GM19240 (cell line): Measurements from ENCODE around the gene RAB37.

ENCODE experiments used
- DNase-seq: peaks from one replicate; pipeline ENCODE4 v3.0.0; 2011; ENCODE audit warnings: low spot score; ENCODE audit not compliant: insufficient read length

Gene RAB37

GRCh38 chr17:74760404-74761105, 23.5 kb downstream of the RAB37 start:
- DNase-seq, result no peak

- DNase-seq, result no peak
Measured at GRCh38 chr17:74761419-74761818, 24.4 kb downstream of the RAB37 start.

GRCh38 chr17:74761931-74762330, 24.9 kb downstream of the RAB37 start:
- no peak for DNase-seq

DNA sequence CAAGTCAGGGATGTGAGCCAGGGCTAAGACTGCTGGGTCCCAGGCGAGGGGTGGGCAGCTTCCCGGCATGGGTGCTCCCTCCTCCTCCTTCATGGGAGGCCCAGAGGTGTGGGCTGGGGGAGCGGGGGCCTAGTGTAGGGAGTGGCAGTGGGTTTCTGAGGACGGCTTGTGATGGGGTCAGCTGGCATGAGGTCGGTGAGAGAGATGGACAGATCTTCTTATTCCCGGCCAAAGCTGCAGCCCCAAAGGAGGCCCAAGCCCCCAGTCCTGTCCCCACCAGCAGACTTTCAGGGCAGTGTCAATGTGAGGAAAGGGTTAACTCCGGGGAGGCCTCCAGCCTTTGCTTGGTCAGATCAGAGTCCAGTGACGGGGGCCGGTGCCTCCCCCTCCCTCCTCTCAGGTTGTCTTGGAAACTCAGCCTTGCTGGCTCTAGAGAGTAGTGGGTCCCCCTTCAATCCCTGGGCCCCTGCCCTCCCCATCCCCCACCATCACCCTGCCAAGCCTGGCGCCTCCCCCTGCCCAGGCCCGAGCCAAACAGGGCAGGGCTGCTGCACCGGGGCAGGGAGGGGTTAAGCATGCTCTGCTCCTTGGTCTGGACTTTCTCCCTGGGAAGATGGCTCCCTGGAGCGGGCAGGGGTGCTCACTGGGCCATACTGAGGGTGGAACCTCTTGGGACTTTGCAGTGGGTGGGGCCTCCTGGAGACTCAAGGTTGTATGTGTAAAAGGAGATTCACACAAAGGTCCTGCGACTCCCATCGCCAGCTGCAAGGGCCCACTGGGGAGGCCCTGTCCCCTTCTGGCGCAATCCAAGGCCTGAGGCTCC, 26.7 kb downstream of the RAB37 start:
- DNase-seq, result no peak

GRCh38 chr17:74764751-74765286, 27.8 kb downstream of the RAB37 start:
- DNase-seq, result no peak

- DNase-seq, result no peak
Measured at GRCh38 chr17:74766413-74766812, 29.4 kb downstream of the RAB37 start.

DNA sequence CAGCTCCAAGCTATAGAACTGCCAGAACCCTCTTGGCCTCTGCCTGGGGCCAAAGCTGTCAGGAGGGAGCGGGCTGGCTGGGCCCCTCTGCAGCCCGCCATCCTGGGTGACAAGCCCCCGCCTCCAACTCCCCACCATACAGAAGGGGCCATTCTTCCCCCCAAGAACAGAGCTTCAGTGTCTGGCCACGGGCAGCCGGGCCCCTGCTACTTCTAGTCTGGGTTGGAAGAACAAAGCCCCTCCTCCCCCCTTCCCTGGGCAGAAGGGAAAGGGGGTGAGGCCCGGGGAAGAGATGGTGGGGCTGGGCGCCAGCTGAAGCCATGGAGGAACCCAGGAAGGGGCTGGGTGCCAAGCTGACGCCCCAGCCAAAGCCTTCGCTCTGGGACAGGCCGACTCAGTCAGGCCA, 30.1 kb downstream of the RAB37 start:
- DNase-seq, result no peak

- no peak for DNase-seq
Measured at GRCh38 chr17:74768069-74768762, 31.2 kb downstream of the RAB37 start.

GRCh38 chr17:74768763-74769114, 31.7 kb downstream of the RAB37 start:
- no peak for DNase-seq

DNA sequence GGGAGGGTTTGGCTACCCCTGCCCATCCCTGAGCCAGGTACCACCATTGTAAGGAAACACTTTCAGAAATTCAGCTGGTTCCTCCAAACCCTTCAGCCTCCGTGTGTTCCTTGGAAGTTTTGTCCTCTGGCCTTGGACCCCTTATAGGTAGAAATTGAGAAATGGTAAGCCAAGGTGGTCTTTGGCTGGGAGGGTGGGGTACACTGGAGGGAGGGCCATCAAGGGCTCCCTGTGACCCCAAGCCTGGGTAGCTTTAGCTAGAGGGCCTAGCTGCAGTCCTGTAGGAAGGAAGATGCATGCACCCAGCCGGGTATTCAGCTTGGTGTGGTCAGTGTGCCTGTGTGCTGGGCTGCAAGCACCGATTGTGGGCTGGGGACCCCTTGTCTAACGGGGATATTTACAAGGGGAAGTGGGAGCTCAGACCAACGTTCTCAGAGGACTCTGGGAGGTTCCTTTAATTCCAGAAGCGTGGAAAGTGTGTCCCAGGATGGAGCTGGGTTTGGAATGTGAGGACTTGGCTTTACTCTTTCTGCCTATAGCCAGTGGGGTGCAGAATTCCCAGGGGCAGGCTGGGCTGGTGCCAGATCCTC, 32.3 kb downstream of the RAB37 start:
- no peak for DNase-seq

GRCh38 chr17:74769856-74770497, 32.9 kb downstream of the RAB37 start:
- DNase-seq, result no peak

- DNase-seq, result peak; percentile 68
Measured at GRCh38 chr17:74770498-74771318, 33.7 kb downstream of the RAB37 start.

DNA sequence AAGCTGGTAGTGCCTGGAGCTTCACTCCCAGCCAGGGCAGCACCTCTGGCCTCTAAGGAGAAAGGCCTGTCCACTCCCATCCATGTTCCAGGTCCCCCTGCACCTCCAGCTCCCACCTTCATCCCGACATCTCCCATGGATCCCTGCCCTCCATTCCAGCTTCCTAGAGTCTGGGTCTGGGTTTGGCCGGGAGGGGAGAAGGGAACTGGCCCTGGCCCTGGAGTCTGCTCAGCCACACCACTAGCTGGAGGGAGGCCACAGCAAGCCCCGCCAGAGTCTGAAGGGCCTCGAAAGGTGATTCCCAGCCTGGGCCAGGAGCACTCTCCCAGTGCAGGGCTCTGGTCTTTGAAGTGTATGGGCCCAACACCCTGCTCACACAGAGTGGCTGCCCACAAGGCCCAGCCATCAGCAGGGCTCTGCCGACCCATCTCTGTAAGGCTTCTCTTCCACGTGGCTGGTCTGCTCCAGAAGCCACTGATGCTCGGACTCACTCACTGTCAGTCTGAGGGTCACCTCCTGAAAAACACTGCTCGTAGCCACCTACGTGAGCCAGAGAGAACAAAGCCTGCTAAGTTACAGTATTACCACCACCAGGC, 34.4 kb downstream of the RAB37 start:
- no peak for DNase-seq

DNA sequence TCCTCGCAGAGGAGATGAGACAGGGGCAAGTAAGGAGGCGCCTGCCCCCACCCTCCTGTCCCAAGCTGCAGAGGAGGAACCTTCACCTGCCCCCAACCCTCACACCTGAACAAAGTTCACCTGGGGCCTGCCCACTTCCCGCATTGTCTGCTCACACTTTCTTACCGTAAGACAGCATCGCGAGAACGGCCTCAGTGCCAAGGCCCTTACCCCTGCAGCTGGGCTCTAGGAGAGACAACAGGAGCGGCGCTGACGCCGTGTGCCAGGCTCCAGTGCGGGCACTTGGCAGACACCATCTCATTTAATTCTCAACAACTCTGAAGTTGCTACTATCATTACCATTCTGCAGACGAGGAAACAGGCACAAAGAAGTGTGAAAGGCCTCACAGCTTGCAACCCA, 35.0 kb downstream of the RAB37 start:
- no peak for DNase-seq

- DNase-seq, result no peak
Measured at GRCh38 chr17:74773414-74773813, 36.4 kb downstream of the RAB37 start.

DNA sequence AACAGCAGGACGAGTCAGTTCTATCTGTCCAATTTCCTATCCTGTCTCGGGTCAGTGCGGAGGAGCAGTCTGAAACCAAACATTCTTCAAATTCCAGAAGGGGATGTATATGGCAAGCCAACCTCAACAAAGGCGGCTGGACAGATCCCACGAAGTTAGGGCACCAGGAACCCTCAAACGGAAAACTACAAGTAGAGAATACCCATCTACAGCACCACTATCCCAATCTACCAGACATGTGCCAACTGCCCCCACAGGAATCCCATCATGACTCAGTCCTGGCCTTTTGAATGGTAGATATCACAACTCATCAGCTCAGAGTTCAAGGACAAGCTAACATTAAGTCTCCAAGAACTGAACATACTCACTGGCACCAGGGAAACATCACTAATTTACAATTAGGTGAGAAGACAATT, 36.8 kb downstream of the RAB37 start:
- DNase-seq, result no peak

DNA sequence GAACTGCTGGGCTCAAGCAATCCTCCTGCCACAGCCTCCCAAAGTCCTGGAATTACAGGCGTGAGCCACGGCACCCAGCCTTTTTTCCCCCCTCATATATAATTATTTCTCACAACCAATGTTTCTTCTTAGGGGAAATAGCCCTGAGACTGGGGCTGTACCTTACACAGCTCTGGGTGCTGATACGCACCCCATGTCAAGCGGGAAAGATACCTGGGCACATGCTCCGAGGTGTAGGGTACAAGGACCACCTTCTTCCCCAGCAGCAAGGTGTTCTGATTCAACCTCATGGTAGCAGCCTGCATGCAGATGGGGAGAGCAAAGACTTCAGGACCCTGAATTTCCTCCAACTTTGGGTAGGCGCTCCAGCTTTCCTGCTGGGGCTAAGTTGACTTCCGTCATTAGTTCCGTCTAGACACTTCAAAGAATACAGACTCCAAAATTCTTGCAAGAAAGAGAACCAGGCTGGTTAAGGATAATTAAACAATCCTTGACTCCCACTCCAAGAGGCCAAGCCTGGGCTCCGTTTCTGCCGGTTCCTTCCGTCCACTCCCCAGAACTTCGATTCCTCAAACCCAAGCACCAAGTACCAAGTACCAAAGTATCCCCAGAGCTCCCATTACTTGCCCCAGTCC, 38.5 kb downstream of the RAB37 start:
- no peak for DNase-seq

DNA sequence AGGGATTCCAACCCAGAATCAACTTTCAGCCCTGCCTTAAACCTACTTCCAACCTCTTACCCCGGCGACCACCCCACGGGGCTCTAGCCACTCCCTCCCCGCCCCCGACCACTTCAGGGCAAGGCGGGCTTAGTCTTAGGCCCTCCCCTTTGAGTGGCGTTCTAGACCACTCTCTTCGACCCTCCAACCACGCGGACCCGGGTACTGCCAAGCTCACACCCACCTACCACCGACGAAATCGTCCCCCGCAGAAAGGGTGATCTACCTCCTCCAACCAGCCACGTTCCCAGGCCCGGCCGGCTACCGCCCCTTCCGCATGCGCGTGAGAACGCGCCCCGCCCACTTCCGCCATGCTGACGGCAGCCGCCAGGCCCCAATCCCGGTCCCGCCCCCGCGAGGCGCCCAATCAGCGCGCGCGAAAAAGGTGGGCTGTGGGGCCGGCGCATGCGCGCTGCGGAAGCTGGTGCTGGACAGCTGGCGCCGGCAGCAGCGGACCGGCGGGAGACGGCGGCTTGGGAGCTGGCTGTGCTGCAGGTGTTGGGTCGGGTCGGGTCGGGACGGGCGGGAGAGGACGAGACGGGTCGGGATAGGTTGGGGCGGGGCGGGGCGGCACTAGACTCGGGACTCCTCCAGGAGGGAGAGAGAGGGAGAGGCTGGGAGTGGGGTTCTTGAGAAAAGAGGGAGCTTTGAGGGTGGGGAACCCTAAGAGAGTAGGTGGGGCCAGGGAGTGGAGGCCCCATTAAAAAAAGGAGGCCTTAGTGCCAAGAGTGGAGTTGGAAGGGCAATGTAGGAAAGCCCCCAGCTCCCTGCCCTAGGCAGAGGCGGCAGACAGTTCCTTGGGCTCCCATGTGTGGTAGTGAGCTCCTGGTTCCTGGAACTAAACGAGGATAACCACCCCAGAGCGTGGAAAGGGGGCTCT, 39.2 kb downstream of the RAB37 start, which contains the start of gene NAT9:
Gene NAT9, minus strand, starts transcription at position 302 of the 919 bp plus-strand sequence. CDS start 647 bp downstream, outside the sequence.
- peak; percentile 98 for DNase-seq
